NT2/D1 (cell line): Measurements from ENCODE around the gene FEM1A.
"Not testable (repeated sequence)": the region's sequence is repeated elsewhere in the genome, so short reads cannot be mapped to it uniquely, and the experiment has no call there.

Experiments
- SUZ12 ChIP-seq: IDR thresholded peaks from 2 replicates; pipeline ENCODE4 v1.6.1; 2011; ENCODE audit not compliant: insufficient read length, insufficient read depth; ENCODE audit errors: extremely low read depth
- YY1 ChIP-seq: IDR thresholded peaks from 2 replicates; pipeline ENCODE4 v1.6.1; 2011; ENCODE audit not compliant: insufficient read length, insufficient read depth
- ZNF274 ChIP-seq: IDR thresholded peaks from 2 replicates; pipeline ENCODE4 v1.6.1; 2011; ENCODE audit warnings: mild to moderate bottlenecking, low read depth, low read length

DNA sequence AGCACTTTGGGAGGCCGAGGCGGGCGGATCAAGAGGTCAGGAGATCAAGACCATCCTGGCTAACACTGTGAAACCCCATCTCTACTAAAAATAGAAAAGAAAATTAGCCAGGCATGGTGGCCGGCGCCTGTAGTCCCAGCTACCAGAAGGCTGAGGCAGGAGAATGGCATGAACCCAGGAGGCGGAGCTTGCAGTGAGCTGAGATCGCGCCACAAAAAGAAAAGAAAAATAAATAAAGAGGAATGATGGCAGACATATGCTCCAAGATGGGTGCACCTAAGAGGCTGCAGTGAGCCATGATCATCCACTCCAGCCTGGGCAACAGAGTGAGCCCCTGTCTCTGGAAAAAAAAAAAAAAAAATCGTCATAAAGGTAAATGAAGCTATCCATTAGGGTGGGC lies 54.4 kb downstream of the FEM1A start:
- TF ChIP-seq YY1, SUZ12, ZNF274: not testable (repeated sequence)
